ENCODE measurements around the gene CLMN. TPM values are rescaled to one million over a fixed set of nuclear protein-coding genes. Genes with fewer than 3 reads are reported as not detected.

CLMN gene
- total and polyA plus RNA-seq, 2 of the 13 experiments (the other 11 are each of a cell fraction or from before 2014, with no cell fraction given), result 15.1 to 16.7 TPM

DNA sequence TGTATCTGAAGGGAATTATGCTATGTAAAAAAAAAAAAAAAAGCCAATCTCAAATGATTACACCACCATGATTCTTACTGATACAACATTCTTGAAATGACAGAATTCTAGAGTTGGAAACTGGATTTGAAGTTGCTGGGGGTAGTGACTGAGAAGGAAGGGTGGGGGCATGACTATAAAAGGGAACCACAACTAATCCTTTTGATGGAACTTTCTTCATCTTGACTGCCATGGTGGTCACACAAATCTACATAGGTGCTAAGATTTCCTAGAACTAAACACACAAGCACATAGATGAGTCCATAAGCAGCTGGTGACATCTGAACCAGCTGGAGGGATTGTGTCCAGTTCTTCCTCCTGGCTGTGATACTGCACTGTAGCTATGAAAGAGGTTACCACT is 51.4 kb downstream of the CLMN start:
- Histone ChIP-seq H3K4me2 (ENCODE audit: low read depth, low read length) (no peak overlapping the region), H3K27me3 (ENCODE audit: control insufficient read depth in 1 of 2, insufficient read depth in 2 of 2, low read length in 2 of 2) (no peaks in the 10 kb centered on the region), H3K79me2 (ENCODE audit: insufficient read depth, low read length) (peaks cover 3% of the 10 kb centered on the region), H3K9ac (ENCODE audit: insufficient read depth, low read depth, low read length) (no peak overlapping the region), H3K4me3 (replicated peaks in 1 of 3; ENCODE audit: insufficient read depth in 1 of 3, low read depth in 2 of 3, low read length in 3 of 3) (no peak overlapping the region), H4K20me1 (ENCODE audit: insufficient read depth, low read length) (no peaks in the 10 kb centered on the region), H3K27ac (ENCODE audit: extremely low read length, insufficient read depth, low read length) (no peak overlapping the region), H2AFZ (ENCODE audit: low read length) (no peak overlapping the region), H3K4me1 (ENCODE audit: insufficient read depth, low read length) (peaks cover 44% of the 10 kb centered on the region), H3K36me3 (replicated peaks in 1 of 2; ENCODE audit: control insufficient read depth in 1 of 2, insufficient read depth in 2 of 2, low read length in 2 of 2) (no peaks in the 10 kb centered on the region), H3K9me3 (ENCODE audit: low read length) (no peaks in the 10 kb centered on the region)
- ChIA-PET CTCF (ENCODE audit: low intra/inter-chr PET ratio, low total read pairs) (no interaction called here), POLR2A (interaction anchor here (1.8 kb wide), 1 partner anchor 110 kb away, joined by 3 read pairs; no protein-coding TSS in a partner anchor)
- FAIRE-seq (no peak), DNase-seq (ENCODE audit: low spot score) (no peak), ATAC-seq (no peak)
- TF ChIP-seq FOXP1 (IDR thresholded peaks at IDR 0.05) (no peak), FOXP1 (CRISPR knock-in tag; IDR thresholded peaks at IDR 0.05) (no peak), KLF6 (CRISPR knock-in tag; IDR thresholded peaks at IDR 0.05) (no peak), ZNF703 (CRISPR knock-in tag; IDR thresholded peaks at IDR 0.05; ENCODE audit: borderline replicate concordance) (no peak), RBM22 (optimal IDR thresholded peaks at IDR 0.05; ENCODE audit: low read length) (no peak), ZNF713 (CRISPR knock-in tag; IDR thresholded peaks at IDR 0.05) (no peak), ZNF343 (CRISPR knock-in tag; IDR thresholded peaks at IDR 0.05) (no peak), NCOR1 (IDR thresholded peaks at IDR 0.05; ENCODE audit: borderline replicate concordance, low read length) (no peak), ETV5 (CRISPR knock-in tag; IDR thresholded peaks at IDR 0.05; ENCODE audit: borderline replicate concordance) (no peak)
- in situ Hi-C loops (cut with HindIII; ENCODE audit: extremely low pct_ligation_motif_present, low pct_unique_long_range_greater_than_20kb) (no loop called here), intact Hi-C loops (cut with micrococcal nuclease; ENCODE audit: unreplicated experiment) (loop anchor here (5.0 kb wide), 1 partner anchor 49 kb away; the partner anchor contains the start of gene CLMN)
- no TSS peak for BruUV-seq (replicated peaks)

DNA sequence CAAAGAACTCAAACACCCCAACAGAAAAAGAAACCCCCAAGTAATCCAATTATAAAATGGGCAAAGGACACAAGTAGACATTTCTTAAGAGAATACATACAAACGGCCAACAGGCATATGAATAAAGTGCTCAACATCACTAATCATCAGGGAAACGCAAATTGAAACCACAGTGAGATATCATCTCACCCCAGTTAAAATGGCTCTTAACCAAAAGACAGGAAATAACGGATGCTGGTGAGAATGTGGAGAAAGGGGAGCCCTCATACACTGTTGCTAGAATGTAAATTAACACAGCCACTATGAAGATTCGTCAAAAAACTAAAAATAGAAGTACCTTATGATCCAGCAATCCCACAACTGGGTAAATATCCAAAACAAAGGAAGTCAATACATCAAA is 52.4 kb downstream of the CLMN start:
- in situ Hi-C loops (cut with HindIII; ENCODE audit: extremely low pct_ligation_motif_present, low pct_unique_long_range_greater_than_20kb), result no loop called here
- TF ChIP-seq ETV5 (CRISPR knock-in tag; IDR thresholded peaks at IDR 0.05; ENCODE audit: borderline replicate concordance) (no peak), ZNF605 (CRISPR knock-in tag; IDR thresholded peaks at IDR 0.05) (no peak), ATF7 (IDR thresholded peaks at IDR 0.05) (no peak), ATF7 (CRISPR knock-in tag; IDR thresholded peaks at IDR 0.05) (no peak), MAF1 (CRISPR knock-in tag; IDR thresholded peaks at IDR 0.05; ENCODE audit: borderline replicate concordance) (no peak), KLF15 (CRISPR knock-in tag; IDR thresholded peaks at IDR 0.05; ENCODE audit: borderline replicate concordance) (no peak), SIX1 (CRISPR knock-in tag; IDR thresholded peaks at IDR 0.05; ENCODE audit: borderline replicate concordance) (no peak), SSRP1 (CRISPR knock-in tag; IDR thresholded peaks at IDR 0.05) (no peak), ZNF724P (CRISPR knock-in tag; IDR thresholded peaks at IDR 0.05; ENCODE audit: borderline replicate concordance) (no peak), MYC (CRISPR knock-in tag; IDR thresholded peaks at IDR 0.05; ENCODE audit: borderline replicate concordance) (no peak), HDAC1 (CRISPR knock-in tag; IDR thresholded peaks at IDR 0.05) (no peak), ZNF256 (CRISPR knock-in tag; conservative IDR thresholded peaks at IDR 0.05) (no peak), REPIN1 (CRISPR knock-in tag; IDR thresholded peaks at IDR 0.05; ENCODE audit: borderline replicate concordance, low read depth) (no peak)
- TF ChIP-seq, protein P1, sequence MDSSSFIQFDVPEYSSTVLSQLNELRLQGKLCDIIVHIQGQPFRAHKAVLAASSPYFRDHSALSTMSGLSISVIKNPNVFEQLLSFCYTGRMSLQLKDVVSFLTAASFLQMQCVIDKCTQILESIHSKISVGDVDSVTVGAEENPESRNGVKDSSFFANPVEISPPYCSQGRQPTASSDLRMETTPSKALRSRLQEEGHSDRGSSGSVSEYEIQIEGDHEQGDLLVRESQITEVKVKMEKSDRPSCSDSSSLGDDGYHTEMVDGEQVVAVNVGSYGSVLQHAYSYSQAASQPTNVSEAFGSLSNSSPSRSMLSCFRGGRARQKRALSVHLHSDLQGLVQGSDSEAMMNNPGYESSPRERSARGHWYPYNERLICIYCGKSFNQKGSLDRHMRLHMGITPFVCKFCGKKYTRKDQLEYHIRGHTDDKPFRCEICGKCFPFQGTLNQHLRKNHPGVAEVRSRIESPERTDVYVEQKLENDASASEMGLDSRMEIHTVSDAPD (CRISPR knock-in tag; IDR thresholded peaks at IDR 0.05), result no peak

More for the DNA sequence above, 52.4 kb downstream of the CLMN start:
- H2AFZ ChIP-seq (ENCODE audit: low read length), result no peak overlapping the region
- H3K4me3 ChIP-seq (replicated peaks in 1 of 3; ENCODE audit: insufficient read depth in 1 of 3, low read depth in 2 of 3, low read length in 3 of 3), result no peak overlapping the region
- H3K79me2 ChIP-seq (ENCODE audit: insufficient read depth, low read length), result peaks cover 3% of the 10 kb centered on the region
- ATAC-seq (no peak), DNase-seq (ENCODE audit: low spot score) (no peak), FAIRE-seq (no peak)
- H3K4me1 ChIP-seq (ENCODE audit: insufficient read depth, low read length), result peaks cover 33% of the 10 kb centered on the region
- 96% methylated on average over 4 of the region's 4 CpGs for WGBS (ENCODE audit: low lambda C conversion rate)
- H3K27me3 ChIP-seq (ENCODE audit: control insufficient read depth in 1 of 2, insufficient read depth in 2 of 2, low read length in 2 of 2), result no peaks in the 10 kb centered on the region
- no peaks in the 10 kb centered on the region for H3K36me3 ChIP-seq (replicated peaks in 1 of 2; ENCODE audit: control insufficient read depth in 1 of 2, insufficient read depth in 2 of 2, low read length in 2 of 2)
- H4K20me1 ChIP-seq (ENCODE audit: insufficient read depth, low read length), result no peaks in the 10 kb centered on the region
- H3K9me3 ChIP-seq (ENCODE audit: low read length), result no peaks in the 10 kb centered on the region
- intact Hi-C loops (cut with micrococcal nuclease; ENCODE audit: unreplicated experiment), result loop anchor here (5.0 kb wide), 1 partner anchor 50 kb away; the partner anchor contains the start of gene CLMN
- H3K4me2 ChIP-seq (ENCODE audit: low read depth, low read length), result no peak overlapping the region
- no peak overlapping the region for H3K9ac ChIP-seq (ENCODE audit: insufficient read depth, low read depth, low read length)
- ChIA-PET POLR2A (interaction anchor here (1.8 kb wide), 1 partner anchor 109 kb away, joined by 3 read pairs; no protein-coding TSS in a partner anchor), CTCF (ENCODE audit: low intra/inter-chr PET ratio, low total read pairs) (no interaction called here)
- no TSS peak for BruUV-seq (replicated peaks)
- H3K27ac ChIP-seq (ENCODE audit: extremely low read length, insufficient read depth, low read length), result no peak overlapping the region

All from HepG2 (cell line).